ENCODE measurements around the gene LASP1NB.
A peak's percentile ranks its signal among the peaks of the same experiment; 100 is the strongest.
"Not testable (repeated sequence)": the region's sequence is repeated elsewhere in the genome, so short reads cannot be mapped to it uniquely, and the experiment has no call there.

LASP1NB gene

GRCh38 chr17:38939987-38940386, 14.6 kb downstream of the LASP1NB start:
- CTCF ChIA-PET: interaction anchor here (0.6 to 2.1 kb wide), 2 partner anchors 9 to 15 kb away, joined by 3 to 9 read pairs; partner anchors contain the start of gene LASP1NB

GRCh38 chr17:38940404-38940803, 15.0 kb downstream of the LASP1NB start:
- Mint-ChIP-seq H3K9me3 (ENCODE audit: low read depth) (no peaks in the 10 kb centered on the region), H3K4me1 (peaks cover 11% of the 10 kb centered on the region), H3K4me3 (no peak overlapping the region), H3K36me3 (ENCODE audit: low read depth) (no peaks in the 10 kb centered on the region), H3K27ac (no peak overlapping the region), H3K27me3 (no peaks in the 10 kb centered on the region)
- no peak for ATAC-seq
- no peak for DNase-seq
- CTCF ChIA-PET: interaction anchor here (0.6 to 2.1 kb wide), 3 partner anchors 9 to 43 kb away, joined by 3 to 9 read pairs (median 3); partner anchors contain the start of gene LASP1NB
- POLR2A ChIA-PET: no interaction called here
- intact Hi-C loops (cut with DNase I, micrococcal nuclease): loop anchor here in 1 of 2 experiments (5.0 kb wide), 1 partner anchor 68 kb away; the partner anchor contains the start of gene LASP1

More at GRCh38 chr17:38939987-38940386, 14.6 kb downstream of the LASP1NB start:
- H3K4me1 Mint-ChIP-seq: peaks cover 11% of the 10 kb centered on the region
- DNase-seq: no peak
- POLR2A ChIA-PET: no interaction called here
- no peak overlapping the region for H3K4me3 Mint-ChIP-seq
- no peak for ATAC-seq
- no peak overlapping the region for H3K27ac Mint-ChIP-seq
- intact Hi-C loops (cut with DNase I, micrococcal nuclease): loop anchor here in 1 of 2 experiments (5.0 kb wide), 1 partner anchor 68 kb away; the partner anchor contains the start of gene LASP1
- H3K27me3 Mint-ChIP-seq: no peaks in the 10 kb centered on the region
- no peaks in the 10 kb centered on the region for H3K9me3 Mint-ChIP-seq (ENCODE audit: low read depth)
- H3K36me3 Mint-ChIP-seq (ENCODE audit: low read depth): no peaks in the 10 kb centered on the region

- Mint-ChIP-seq H3K27me3 (no peaks in the 10 kb centered on the region), H3K27ac (no peak overlapping the region), H3K36me3 (ENCODE audit: low read depth) (no peaks in the 10 kb centered on the region), H3K9me3 (ENCODE audit: low read depth) (no peaks in the 10 kb centered on the region), H3K4me3 (no peak overlapping the region), H3K4me1 (peaks cover 11% of the 10 kb centered on the region)
- POLR2A ChIA-PET: no interaction called here
- DNase-seq: no peak
- intact Hi-C loops (cut with DNase I, micrococcal nuclease): loop anchor here (2.0 to 5.0 kb wide), 2 partner anchors 24 to 71 kb away; partner anchors contain the start of genes FBXO47 (in 1 of the 2) and LASP1 (in 1 of the 2)
- no peak for ATAC-seq
- CTCF ChIA-PET: interaction anchor here (0.6 to 1.5 kb wide), 6 partner anchors 11 to 1203 kb away, joined by 3 to 7 read pairs (median 4); no protein-coding TSS in a partner anchor
These were observed 17.4 kb downstream of the LASP1NB start for GRCh38 chr17:38942696-38943334.

GRCh38 chr17:38943607-38944006, 18.2 kb downstream of the LASP1NB start:
- ATAC-seq (peak; percentile 82), DNase-seq (peak; percentile 56)
- POLR2A ChIA-PET: interaction anchor here (0.6 to 0.9 kb wide), 2 partner anchors 106 to 218 kb away, joined by 3 read pairs; no protein-coding TSS in a partner anchor
- CTCF ChIA-PET: interaction anchor here (0.6 to 1.5 kb wide), 8 partner anchors 18 to 1203 kb away, joined by 3 to 7 read pairs (median 4); partner anchors contain the start of gene LASP1NB
- H3K4me3 Mint-ChIP-seq: no peak overlapping the region
- H3K9me3 Mint-ChIP-seq (ENCODE audit: low read depth): no peaks in the 10 kb centered on the region
- no peaks in the 10 kb centered on the region for H3K36me3 Mint-ChIP-seq (ENCODE audit: low read depth)
- peak overlapping the region; percentile 70 for H3K27ac Mint-ChIP-seq
- H3K4me1 Mint-ChIP-seq: peaks cover 11% of the 10 kb centered on the region
- no peaks in the 10 kb centered on the region for H3K27me3 Mint-ChIP-seq
- intact Hi-C loops (cut with DNase I, micrococcal nuclease): loop anchor here (2.0 to 5.0 kb wide), 2 partner anchors 23 to 71 kb away; partner anchors contain the start of genes FBXO47 (in 1 of the 2) and LASP1 (in 1 of the 2)

GRCh38 chr17:38947189-38947588, 21.8 kb downstream of the LASP1NB start:
- ATAC-seq: peak; percentile 47
- POLR2A ChIA-PET: interaction anchor here (0.5 kb wide), 1 partner anchor 23 kb away, joined by 8 read pairs; no protein-coding TSS in a partner anchor
- no peaks in the 10 kb centered on the region for H3K27me3 Mint-ChIP-seq
- peak; percentile 38 for DNase-seq
- no peaks in the 10 kb centered on the region for H3K36me3 Mint-ChIP-seq (ENCODE audit: low read depth)
- no peaks in the 10 kb centered on the region for H3K9me3 Mint-ChIP-seq (ENCODE audit: low read depth)
- H3K27ac Mint-ChIP-seq: no peak overlapping the region
- intact Hi-C loops (cut with DNase I, micrococcal nuclease): no loop called here
- H3K4me3 Mint-ChIP-seq: no peak overlapping the region
- H3K4me1 Mint-ChIP-seq: peaks cover 11% of the 10 kb centered on the region
- CTCF ChIA-PET: interaction anchor here (0.7 to 1.4 kb wide), 4 partner anchors 36 to 58 kb away, joined by 4 to 5 read pairs (median 4); no protein-coding TSS in a partner anchor

GRCh38 chr17:38953800-38954199, 28.4 kb downstream of the LASP1NB start:
- DNase-seq; intact Hi-C loops (cut with DNase I, micrococcal nuclease); H3K27ac Mint-ChIP-seq; ATAC-seq; H3K4me1 Mint-ChIP-seq; H3K36me3 Mint-ChIP-seq (ENCODE audit: low read depth); H3K4me3 Mint-ChIP-seq; H3K9me3 Mint-ChIP-seq (ENCODE audit: low read depth); CTCF ChIA-PET; H3K27me3 Mint-ChIP-seq; POLR2A ChIA-PET: not testable (repeated sequence)

GRCh38 chr17:38958326-38958725, 32.9 kb downstream of the LASP1NB start:
- no peak overlapping the region for H3K27ac Mint-ChIP-seq
- no peaks in the 10 kb centered on the region for H3K27me3 Mint-ChIP-seq
- no peaks in the 10 kb centered on the region for H3K9me3 Mint-ChIP-seq (ENCODE audit: low read depth)
- ChIA-PET CTCF (interaction anchor here (0.7 to 1.3 kb wide), 6 partner anchors 9 to 290 kb away, joined by 3 to 5 read pairs (median 4); partner anchors contain the start of gene FBXO47), POLR2A (no interaction called here)
- peaks cover 26% of the 10 kb centered on the region for H3K4me1 Mint-ChIP-seq
- DNase-seq: no peak
- H3K4me3 Mint-ChIP-seq: no peak overlapping the region
- ATAC-seq: no peak
- intact Hi-C loops (cut with DNase I, micrococcal nuclease): no loop called here
- H3K36me3 Mint-ChIP-seq (ENCODE audit: low read depth): no peaks in the 10 kb centered on the region

- Mint-ChIP-seq H3K27ac (no peak overlapping the region), H3K4me3 (no peak overlapping the region), H3K27me3 (no peaks in the 10 kb centered on the region), H3K4me1 (peaks cover 26% of the 10 kb centered on the region), H3K36me3 (ENCODE audit: low read depth) (no peaks in the 10 kb centered on the region), H3K9me3 (ENCODE audit: low read depth) (no peaks in the 10 kb centered on the region)
- ATAC-seq (no peak), DNase-seq (no peak)
- POLR2A ChIA-PET: no interaction called here
- CTCF ChIA-PET: interaction anchor here (0.7 to 1.3 kb wide), 6 partner anchors 8 to 291 kb away, joined by 3 to 5 read pairs (median 4); partner anchors contain the start of gene FBXO47
- intact Hi-C loops (cut with DNase I, micrococcal nuclease): no loop called here
These were observed 33.3 kb downstream of the LASP1NB start for GRCh38 chr17:38958756-38959155.

- no peak for DNase-seq
- ATAC-seq: no peak
- no peaks in the 10 kb centered on the region for H3K36me3 Mint-ChIP-seq (ENCODE audit: low read depth)
- intact Hi-C loops (cut with DNase I, micrococcal nuclease): no loop called here
- H3K27me3 Mint-ChIP-seq: no peaks in the 10 kb centered on the region
- CTCF ChIA-PET: no interaction called here
- POLR2A ChIA-PET: no interaction called here
- H3K27ac Mint-ChIP-seq: no peak overlapping the region
- H3K4me1 Mint-ChIP-seq: peaks cover 26% of the 10 kb centered on the region
- no peaks in the 10 kb centered on the region for H3K9me3 Mint-ChIP-seq (ENCODE audit: low read depth)
- no peak overlapping the region for H3K4me3 Mint-ChIP-seq
These were observed 34.1 kb downstream of the LASP1NB start for GRCh38 chr17:38959508-38959907.

GRCh38 chr17:38960402-38960801, 35.0 kb downstream of the LASP1NB start:
- peaks cover 26% of the 10 kb centered on the region for H3K4me1 Mint-ChIP-seq

GRCh38 chr17:38961413-38961812, 36.0 kb downstream of the LASP1NB start:
- DNase-seq (no peak), ATAC-seq (no peak)
- CTCF ChIA-PET: no interaction called here
- Mint-ChIP-seq H3K36me3 (ENCODE audit: low read depth) (no peaks in the 10 kb centered on the region), H3K27me3 (no peaks in the 10 kb centered on the region), H3K9me3 (ENCODE audit: low read depth) (no peaks in the 10 kb centered on the region), H3K27ac (no peak overlapping the region), H3K4me1 (peaks cover 26% of the 10 kb centered on the region), H3K4me3 (no peak overlapping the region)
- POLR2A ChIA-PET: no interaction called here
- intact Hi-C loops (cut with DNase I, micrococcal nuclease): no loop called here

More at GRCh38 chr17:38960402-38960801, 35.0 kb downstream of the LASP1NB start:
- H3K36me3 Mint-ChIP-seq (ENCODE audit: low read depth): no peaks in the 10 kb centered on the region
- no peak for DNase-seq
- H3K27ac Mint-ChIP-seq: peak overlapping the region; percentile 37
- intact Hi-C loops (cut with DNase I, micrococcal nuclease): no loop called here
- H3K27me3 Mint-ChIP-seq: no peaks in the 10 kb centered on the region
- H3K4me3 Mint-ChIP-seq: no peak overlapping the region
- ChIA-PET CTCF (no interaction called here), POLR2A (no interaction called here)
- no peaks in the 10 kb centered on the region for H3K9me3 Mint-ChIP-seq (ENCODE audit: low read depth)
- peak; percentile 39 for ATAC-seq

Data from activated CD4-positive, alpha-beta T cell treated with anti-CD3 and anti-CD28 coated beads for 36 hours (primary cell).